Epithelial cell of proximal tubule (primary cell): ENCODE data around the gene SLC7A6. TPM values are rescaled to one million over a fixed set of nuclear protein-coding genes. Genes with fewer than 3 reads are reported as not detected.

ENCODE experiments used
- DNase-seq: peaks from one replicate; pipeline ENCODE4 v3.0.0-alpha.2; 2011; ENCODE audit warnings: low read depth
- H3K4me3 ChIP-seq: 2 replicates; pipeline ENCODE4 v1.5.1; 2011; ENCODE audit warnings: low read depth, mild to moderate bottlenecking, low read length
- total RNA-seq: library from RNA; depleted of rRNA; stranded (reverse); fragments of >200 nt; gene quantifications from 2 replicates; pipeline ENCODE4 v1.2.3, GENCODE V29; 2015
- TF ChIP-seq, protein P1 (sequence below): conservative IDR thresholded peaks from 2 replicates; pipeline ENCODE4 v1.5.1; 2012; ENCODE audit warnings: low read depth, mild to moderate bottlenecking, low read length

SLC7A6 gene
- total RNA-seq, 1 donor from 2014 or later: 10.6 TPM

DNA sequence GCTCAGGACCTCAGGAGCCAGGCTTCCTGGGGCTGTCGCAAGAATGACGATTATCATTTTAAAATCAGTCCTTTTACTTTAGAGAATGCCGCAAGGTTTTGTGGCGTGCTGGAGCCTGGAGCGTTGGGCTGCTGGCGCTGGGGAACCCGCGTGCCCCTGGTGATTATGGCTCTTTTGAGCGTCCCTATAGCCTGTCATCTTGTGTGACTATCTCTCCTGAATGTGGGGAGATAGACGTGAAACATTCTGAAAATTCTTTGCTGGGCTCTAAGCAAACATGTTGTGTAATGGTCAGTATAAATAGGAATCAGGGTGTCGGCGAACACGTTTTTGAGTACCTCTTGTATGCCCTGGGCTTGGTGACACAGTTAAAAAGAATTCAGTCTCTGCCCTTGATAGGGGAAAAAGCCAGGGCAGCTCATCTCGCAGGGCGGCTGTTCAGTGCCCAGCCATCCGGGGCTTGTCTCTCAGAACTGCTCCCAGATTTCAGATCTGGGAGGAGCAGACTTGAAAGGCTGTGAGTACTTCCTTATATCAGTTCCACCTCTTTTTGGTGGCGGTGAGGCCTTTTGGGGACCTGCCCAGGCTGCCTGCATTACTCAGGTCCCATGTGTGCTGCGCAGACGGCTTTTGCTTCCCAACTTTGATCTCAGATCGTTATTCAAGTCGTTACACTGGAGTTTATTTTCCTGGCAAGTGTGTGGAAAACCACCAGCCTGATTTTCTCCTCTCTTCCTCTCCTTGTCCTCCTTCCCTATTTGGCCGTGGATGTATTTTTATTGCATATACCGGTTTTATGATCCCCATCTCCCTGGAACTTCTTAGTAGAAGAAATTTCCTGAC, 973 bp downstream of the SLC7A6 start:
- peak overlapping the region; percentile 65 for H3K4me3 ChIP-seq
- DNase-seq: peak; percentile 44
- TF ChIP-seq, protein P1, sequence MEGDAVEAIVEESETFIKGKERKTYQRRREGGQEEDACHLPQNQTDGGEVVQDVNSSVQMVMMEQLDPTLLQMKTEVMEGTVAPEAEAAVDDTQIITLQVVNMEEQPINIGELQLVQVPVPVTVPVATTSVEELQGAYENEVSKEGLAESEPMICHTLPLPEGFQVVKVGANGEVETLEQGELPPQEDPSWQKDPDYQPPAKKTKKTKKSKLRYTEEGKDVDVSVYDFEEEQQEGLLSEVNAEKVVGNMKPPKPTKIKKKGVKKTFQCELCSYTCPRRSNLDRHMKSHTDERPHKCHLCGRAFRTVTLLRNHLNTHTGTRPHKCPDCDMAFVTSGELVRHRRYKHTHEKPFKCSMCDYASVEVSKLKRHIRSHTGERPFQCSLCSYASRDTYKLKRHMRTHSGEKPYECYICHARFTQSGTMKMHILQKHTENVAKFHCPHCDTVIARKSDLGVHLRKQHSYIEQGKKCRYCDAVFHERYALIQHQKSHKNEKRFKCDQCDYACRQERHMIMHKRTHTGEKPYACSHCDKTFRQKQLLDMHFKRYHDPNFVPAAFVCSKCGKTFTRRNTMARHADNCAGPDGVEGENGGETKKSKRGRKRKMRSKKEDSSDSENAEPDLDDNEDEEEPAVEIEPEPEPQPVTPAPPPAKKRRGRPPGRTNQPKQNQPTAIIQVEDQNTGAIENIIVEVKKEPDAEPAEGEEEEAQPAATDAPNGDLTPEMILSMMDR: no peak

DNA sequence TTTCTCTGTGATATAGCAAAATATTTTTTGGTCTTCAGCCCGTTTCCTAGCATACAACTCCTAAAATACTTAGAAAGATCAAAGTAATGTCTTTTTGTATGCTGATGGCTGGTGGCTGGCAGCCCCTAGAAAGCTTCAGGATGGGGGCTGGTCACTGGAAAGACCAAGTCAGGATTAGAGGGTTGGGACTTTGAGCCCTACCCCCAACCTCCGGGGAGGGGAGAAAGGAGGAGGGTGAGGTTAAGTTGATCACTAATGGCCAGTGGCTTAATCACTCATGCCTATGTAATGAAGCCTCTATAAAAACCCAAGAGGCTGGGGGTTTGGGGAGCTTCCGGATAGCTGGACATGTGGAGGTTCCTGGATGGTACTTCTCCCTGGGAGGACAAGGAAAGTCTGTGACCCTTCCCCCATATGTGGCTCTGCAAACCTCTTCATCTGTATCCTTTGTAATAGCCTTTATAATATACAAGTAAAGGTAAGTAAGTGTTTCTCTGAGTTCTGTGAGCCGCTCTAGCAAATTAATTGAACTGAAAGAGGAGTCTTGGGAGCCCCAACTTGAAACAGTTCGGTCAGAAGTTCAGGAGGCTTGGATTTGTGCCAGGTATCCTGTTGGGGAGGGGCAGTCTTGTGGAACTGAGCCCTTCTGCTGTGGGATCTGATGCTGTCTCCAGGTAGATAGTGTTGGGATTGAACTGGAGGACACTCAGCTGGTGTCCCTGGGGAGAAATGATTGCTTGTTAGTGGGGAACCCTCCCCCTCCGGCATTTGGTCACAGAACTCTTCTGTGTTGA, 3.5 kb downstream of the SLC7A6 start:
- H3K4me3 ChIP-seq: no peak overlapping the region
- DNase-seq: no peak
- TF ChIP-seq, protein P1: no peak

DNA sequence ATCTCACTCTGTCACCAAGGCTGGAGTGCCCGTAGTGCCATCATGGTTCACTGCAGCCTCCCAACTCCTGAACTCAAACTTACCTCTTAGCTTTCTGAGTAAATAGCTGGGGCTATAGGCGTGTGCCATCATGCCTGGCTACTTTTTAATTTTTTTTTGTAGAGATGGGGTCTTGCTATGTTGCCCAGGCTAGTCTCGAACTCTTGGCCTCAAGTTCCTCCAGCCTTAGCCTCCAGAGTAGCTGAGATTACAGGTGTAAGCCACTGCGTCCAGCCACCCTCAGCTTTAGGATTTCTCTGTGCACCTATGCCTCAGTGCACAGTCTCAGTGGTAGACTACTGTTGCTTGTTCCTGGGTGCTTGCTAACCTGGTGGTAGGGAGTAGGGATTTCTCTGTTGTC, 5.5 kb downstream of the SLC7A6 start:
- no peak for DNase-seq
- no peak overlapping the region for H3K4me3 ChIP-seq
- TF ChIP-seq, protein P1: no peak

- no peak for DNase-seq
- TF ChIP-seq, protein P1: no peak
- no peak overlapping the region for H3K4me3 ChIP-seq
Measured at GRCh38 chr16:68270353-68270752, 6.0 kb downstream of the SLC7A6 start.

GRCh38 chr16:68272507-68273209, 8.3 kb downstream of the SLC7A6 start:
- TF ChIP-seq, protein P1: no peak
- no peak overlapping the region for H3K4me3 ChIP-seq
- DNase-seq: no peak

GRCh38 chr16:68273459-68273858, 9.1 kb downstream of the SLC7A6 start:
- TF ChIP-seq, protein P1: no peak
- H3K4me3 ChIP-seq: no peak overlapping the region
- no peak for DNase-seq
